NCI-H1092 treated with DMSO at 0.1 percent for 48 hours (cell line): Measurements from ENCODE around the gene PHC3.

Source experiments
- DNase-seq: peaks from one replicate; lab custom pipeline; 2025; lab: John Stamatoyannopoulos, UW

PHC3 gene

DNA sequence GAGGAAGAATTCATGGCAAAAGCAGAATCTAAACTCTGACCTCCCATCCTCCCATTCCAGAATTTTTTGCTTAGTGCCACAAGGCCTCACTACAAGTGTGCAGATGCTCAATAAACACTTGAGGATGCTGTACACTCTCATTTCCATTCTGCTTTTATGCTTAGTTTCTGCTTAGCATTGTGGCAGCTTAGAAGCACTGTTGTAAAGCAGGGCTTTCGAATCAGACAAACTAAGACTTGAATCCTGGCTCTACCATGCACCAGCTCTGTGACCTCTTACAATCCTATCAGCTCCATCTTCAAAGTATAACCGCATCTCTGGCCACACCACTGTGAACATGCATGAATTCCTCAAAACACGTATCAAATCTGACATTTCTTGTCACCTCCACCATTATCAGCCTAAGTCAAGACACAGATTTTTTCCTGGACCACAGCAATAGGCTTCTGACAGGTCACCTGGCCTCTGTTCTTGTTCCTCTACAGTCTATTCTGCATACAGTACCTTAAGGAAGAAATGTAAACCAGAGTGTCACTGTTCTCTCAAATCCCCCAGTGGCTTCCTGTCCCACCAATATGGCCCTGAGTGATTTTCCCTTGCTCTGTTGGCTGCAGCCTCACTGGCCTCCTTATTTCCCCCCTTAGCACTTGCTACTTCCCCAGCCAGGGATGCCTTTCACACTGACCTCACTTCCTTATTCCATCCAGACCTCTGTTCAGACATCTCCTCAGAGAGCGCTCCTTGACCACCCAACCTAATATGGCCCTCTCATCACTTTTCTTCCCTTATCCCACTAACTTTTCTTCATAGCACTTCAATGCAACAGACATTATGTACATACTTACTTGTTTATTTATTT is 8.1 kb upstream of the PHC3 start:
- DNase-seq = no peak

DNA sequence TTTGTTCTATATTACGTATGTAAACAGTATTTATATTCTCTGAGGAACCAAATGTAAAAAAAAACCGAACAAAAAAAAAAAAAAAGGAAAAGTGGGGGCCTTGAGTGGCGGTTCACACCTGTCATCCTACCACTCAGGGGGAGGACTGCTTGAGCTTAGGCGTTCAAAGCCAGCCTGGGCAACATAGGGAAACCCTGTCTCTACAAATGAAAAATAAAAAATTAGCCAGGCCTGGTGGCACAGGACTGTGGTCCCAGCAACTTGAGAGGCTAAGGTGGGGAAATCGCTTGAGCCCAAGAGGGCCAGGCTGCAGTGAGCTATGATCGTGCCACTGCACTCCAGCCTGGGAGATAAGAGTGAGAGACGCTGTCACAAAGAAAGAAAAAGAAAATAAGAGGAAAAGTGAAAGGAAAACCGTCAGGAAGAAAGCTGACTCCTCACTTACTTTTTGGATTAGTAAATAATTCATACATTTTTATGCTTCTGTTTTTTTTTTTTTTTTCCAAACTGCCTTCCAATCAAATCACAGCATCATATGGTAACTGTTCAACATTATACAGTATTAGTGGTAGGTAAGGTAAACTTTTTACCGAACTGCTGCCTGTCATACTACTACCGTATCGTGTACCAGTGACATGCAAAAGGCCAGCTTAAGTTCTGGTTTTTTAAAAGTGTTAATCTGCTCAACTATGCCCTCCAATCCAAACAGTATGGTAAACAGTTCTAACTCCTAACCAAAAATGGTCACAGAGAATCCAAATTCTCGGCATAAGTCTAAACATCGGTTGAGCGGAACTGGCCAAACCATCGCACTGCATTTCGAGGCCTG is 1.2 kb downstream of the PHC3 start:
- no peak for DNase-seq

GRCh38 chr3:170179432-170179831 is 2.1 kb downstream of the PHC3 start:
- DNase-seq = no peak

GRCh38 chr3:170178651-170179050 is 2.9 kb downstream of the PHC3 start:
- no peak for DNase-seq

DNA sequence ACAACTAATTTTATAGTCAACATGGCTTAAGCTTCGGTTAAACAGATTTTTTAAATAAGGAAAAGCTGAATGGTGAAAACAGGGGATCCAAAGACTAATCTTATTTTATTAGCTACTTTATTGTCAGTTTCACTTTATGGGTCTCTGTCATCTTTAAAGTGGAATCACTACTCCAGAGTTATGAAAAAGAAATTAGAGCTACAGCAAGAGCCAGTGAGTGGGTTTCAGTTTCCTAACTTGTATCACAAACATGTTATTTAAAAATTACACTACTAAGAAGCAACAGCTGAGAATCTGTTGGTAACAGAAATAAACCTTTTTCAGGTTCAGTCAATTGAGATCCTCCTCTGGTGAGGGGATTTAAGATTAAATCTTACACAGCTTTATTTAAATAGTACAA is 10.0 kb downstream of the PHC3 start:
- DNase-seq = no peak

DNA sequence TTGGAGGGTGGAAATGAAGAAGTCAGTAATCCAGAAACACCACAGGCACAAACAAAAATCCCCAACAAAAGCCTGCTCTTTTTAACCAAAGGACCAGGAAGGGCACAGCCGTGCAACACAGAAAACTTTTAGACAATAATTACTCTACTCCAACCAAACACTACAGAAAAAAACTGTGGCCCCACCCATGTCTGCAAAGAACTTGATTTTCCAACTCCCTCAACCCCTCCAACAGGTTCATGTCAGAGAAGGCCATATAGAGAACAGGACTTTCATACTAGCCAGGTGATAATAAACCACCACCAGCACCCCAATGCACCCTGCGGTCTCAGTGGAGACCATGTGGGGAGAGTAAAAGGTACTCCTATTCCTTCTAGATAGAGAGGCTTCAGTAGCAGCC is 16.8 kb downstream of the PHC3 start:
- DNase-seq = no peak

GRCh38 chr3:170163956-170164645 is 17.4 kb downstream of the PHC3 start:
- no peak for DNase-seq

DNA sequence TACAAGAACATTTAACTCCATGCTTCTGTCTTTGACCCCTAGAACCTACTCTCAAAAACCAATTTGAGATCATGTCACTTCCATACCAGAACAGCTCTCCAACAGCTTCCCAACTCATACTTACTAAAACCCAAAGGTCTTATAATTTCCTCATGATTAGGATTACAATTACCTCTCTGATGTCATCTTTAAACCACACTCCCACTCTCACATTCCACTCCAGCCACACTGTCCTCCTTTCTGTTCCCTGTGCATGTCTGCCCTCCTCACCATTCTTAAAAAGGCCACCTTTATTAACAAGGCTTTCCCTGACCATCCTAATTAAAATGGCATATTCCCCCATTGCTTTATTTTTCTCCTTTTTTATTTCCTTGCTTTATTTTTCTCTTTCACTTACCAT is 18.9 kb downstream of the PHC3 start:
- no peak for DNase-seq

DNA sequence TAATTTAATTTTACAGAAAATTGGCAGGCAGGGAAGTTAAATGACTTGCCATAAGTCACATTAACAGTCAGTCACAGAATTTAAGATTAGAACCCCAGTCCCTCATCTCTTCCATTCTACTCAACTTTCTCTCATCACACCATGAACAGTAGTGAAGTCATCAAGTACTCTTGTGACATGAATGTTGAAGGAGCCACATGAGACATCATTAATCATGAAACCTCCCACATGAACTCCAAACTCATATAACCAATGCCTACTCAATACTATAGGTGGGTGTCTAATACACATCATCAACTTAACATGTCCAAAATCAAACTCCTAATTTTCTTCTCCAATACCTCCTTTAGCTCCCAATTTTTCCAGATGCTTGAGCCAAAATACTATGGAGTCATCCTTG is 19.5 kb downstream of the PHC3 start:
- no peak for DNase-seq

DNA sequence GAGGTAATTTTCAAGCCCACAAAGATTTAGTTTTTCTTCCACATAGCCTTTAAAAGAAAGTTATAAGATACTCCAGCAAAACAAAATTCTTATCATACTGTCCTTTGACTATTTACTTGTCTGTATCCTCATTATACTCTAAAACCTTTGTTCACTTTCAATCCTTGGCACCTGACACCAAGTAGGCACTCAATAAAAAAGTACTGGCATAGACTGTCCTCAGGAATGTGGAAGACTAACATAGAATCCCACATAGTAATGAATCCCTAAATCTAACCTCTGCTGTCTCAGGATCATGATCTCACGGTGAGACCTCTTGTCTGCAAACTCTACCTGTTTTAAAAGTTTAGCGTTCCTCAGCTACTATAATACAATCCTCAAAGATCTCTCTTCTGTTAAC is 21.6 kb downstream of the PHC3 start:
- DNase-seq = no peak

GRCh38 chr3:170159459-170159858 is 22.1 kb downstream of the PHC3 start:
- no peak for DNase-seq

- no peak for DNase-seq
These were observed 25.9 kb downstream of the PHC3 start for GRCh38 chr3:170155604-170156003.

DNA sequence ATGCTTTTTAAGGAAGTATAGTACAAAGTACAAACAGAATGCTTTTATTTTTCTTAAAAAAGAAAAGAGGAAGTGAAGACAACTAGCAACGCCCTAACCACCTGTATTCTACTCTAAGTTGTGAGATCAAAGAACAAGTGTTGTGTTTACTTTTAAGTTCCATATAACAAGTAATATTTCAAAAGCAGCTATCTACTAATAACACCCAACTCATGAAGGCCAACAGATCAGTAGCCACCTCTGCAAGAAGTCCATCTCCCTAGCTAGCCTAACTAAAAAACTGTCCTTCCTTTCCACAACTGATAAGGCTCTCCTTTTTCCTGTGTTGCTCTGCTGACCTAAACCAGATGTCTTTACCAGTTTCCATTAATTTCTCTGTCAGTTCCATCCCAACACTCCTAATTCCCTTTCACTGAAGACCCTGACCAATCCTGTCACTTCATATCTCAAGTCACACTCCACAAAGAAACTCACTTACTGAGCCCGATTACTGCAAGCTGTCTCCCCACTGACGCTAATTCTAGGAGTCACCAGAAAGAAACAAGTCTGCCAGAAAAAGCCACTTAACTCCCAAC is 26.9 kb downstream of the PHC3 start:
- no peak for DNase-seq

GRCh38 chr3:170154084-170154483 is 27.4 kb downstream of the PHC3 start:
- DNase-seq = no peak

- DNase-seq = no peak
These were observed 30.0 kb downstream of the PHC3 start for GRCh38 chr3:170151536-170151935.

DNA sequence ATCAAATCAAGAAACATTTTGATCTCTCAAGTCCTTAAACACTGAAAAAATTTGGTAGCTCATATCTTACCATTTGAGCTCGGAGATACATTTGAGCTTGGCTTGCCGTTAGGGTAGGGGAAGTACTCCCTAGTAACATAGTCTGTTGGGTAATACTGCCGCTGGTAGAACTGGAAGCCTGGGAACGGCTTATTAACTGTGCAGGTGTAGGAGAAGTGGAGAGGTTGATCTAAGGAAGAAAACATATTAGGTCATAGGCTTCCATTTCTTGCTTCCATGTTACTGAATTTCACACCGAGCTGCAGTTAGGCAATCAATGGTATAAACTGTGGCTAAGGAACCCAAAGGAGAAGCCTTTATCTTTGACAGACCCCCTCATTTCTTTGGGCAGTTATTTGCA is 32.5 kb downstream of the PHC3 start:
- no peak for DNase-seq

GRCh38 chr3:170145278-170145677 is 36.3 kb downstream of the PHC3 start:
- no peak for DNase-seq

GRCh38 chr3:170144437-170144843 is 37.1 kb downstream of the PHC3 start:
- no peak for DNase-seq

DNA sequence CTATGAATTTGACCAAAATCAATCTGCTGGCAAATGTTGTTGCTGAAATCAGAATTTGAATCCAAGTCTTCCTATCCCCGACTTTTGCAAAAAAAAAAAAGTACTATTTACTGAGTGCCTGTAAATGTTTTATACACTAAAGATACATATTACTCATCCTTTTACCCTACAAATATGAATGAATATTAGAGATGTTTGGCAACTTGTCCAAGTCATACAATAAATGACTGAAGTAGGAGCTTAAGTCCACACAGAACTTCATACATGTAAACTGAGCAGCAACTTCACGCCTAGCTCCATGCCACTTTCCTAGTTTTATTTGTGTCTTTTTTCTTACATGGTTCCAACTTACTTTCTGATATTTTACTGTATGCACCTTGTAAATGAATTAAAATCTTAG is 39.2 kb downstream of the PHC3 start:
- no peak for DNase-seq

- no peak for DNase-seq
These were observed 43.5 kb downstream of the PHC3 start for GRCh38 chr3:170137986-170138385.

GRCh38 chr3:170132335-170132734 is 49.2 kb downstream of the PHC3 start:
- DNase-seq = no peak

DNA sequence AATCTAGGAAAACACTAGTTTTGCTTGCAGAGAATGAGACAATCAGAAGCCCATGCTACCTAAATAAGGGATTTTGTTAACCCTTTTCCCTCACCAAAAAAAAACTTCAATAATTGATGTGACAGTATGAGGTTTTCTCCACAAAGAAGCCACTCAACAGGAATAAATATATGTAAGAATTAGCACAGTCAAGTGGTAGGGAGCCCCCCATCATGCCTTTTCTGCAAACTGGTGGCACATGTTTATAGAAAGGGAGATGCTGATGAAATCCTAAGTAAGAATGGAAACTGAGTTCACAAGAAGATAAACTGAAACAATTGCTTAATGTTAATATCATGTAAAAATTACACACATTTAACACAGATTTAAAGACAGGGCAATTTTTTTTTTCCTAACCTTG is 51.0 kb downstream of the PHC3 start:
- DNase-seq = no peak
